Measurements from ENCODE around the gene FILIP1L. TPM values are rescaled to one million over a fixed set of nuclear protein-coding genes. Genes with fewer than 3 reads are reported as not detected.
A peak's percentile ranks its signal among the peaks of the same experiment; 100 is the strongest.

Gene FILIP1L
- total RNA-seq, 3 donors from 2014 or later, result 8.9 to 37.0 (median 17.1) TPM

DNA sequence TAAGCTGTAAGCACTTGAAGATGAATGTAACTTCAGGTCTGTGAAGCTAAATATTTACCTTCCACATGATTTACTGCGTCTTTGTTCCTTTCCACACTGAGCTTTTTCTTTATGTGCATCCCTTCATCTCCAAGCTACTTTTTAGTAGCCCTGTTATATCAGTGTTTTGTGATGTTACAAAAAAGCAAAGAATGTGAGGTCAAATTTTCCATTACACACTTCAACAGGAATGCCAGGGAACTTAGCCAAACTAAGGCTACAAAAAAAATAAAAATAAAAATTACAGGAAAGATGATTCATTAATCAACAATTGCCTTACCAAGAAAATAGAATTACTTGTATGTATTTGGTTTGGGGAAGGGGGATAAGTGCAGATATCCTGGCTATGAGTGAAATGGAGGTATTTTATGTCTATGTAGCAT, 73.0 kb downstream of the FILIP1L start:
- ATAC-seq (peak; percentile 2), DNase-seq (no peak)
- peaks cover 27% of the 10 kb centered on the region for H3K4me1 ChIP-seq (ENCODE audit: low read depth)

DNA sequence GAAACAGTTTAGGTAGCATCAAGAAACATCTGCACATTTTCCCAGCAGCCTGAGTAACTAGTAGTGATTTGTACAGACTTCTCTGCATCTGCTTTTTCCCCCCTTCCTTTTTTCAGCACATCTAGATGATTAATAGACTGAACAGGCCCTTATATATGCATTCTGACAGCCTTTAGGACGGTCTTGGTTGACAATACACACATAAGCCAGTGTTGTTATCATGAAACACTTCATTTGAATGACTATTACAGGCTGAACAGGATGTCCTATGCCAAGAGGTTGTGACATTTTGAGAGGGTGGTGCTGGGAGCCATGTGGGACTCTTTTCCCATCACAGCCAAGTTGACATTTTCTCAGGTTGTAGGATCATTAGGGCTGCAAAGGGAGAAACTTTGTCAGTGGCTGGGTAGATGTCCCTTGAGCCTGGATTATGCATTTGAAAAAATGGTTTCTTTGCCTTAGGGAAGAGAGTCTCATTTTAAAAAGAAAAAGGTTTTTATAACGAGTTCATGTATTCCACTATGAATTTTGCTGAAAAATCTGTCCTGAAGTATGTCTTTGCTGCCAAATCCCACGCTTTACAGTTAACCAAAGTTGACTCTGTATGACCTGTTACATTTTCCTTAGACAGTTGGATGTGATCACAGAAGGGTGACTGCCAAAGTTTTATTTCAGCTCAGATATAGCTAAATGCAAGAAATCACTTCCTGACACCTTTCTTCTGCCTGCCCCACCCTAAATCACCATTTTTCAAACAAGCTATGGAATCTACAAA, 73.7 kb downstream of the FILIP1L start:
- H3K4me1 ChIP-seq (ENCODE audit: low read depth), result peaks cover 27% of the 10 kb centered on the region
- TF ChIP-seq, protein P1, sequence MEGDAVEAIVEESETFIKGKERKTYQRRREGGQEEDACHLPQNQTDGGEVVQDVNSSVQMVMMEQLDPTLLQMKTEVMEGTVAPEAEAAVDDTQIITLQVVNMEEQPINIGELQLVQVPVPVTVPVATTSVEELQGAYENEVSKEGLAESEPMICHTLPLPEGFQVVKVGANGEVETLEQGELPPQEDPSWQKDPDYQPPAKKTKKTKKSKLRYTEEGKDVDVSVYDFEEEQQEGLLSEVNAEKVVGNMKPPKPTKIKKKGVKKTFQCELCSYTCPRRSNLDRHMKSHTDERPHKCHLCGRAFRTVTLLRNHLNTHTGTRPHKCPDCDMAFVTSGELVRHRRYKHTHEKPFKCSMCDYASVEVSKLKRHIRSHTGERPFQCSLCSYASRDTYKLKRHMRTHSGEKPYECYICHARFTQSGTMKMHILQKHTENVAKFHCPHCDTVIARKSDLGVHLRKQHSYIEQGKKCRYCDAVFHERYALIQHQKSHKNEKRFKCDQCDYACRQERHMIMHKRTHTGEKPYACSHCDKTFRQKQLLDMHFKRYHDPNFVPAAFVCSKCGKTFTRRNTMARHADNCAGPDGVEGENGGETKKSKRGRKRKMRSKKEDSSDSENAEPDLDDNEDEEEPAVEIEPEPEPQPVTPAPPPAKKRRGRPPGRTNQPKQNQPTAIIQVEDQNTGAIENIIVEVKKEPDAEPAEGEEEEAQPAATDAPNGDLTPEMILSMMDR (IDR thresholded peaks at IDR 0.05), result no peak
- no peak for DNase-seq
- intact Hi-C loops (cut with DNase I, micrococcal nuclease), result no loop called here
- no peak overlapping the region for H3K4me3 ChIP-seq
- peak; percentile 29 for ATAC-seq
- no peaks in the 10 kb centered on the region for H3K36me3 ChIP-seq (ENCODE audit: low read depth)
- H3K9me3 ChIP-seq, result no peaks in the 10 kb centered on the region

More for the DNA sequence above, 73.0 kb downstream of the FILIP1L start:
- Histone ChIP-seq H3K36me3 (ENCODE audit: low read depth) (no peaks in the 10 kb centered on the region), H3K4me3 (no peak overlapping the region), H3K9me3 (no peaks in the 10 kb centered on the region)
- intact Hi-C loops (cut with DNase I, micrococcal nuclease), result no loop called here
- TF ChIP-seq, protein P1 (IDR thresholded peaks at IDR 0.05), result no peak

DNA sequence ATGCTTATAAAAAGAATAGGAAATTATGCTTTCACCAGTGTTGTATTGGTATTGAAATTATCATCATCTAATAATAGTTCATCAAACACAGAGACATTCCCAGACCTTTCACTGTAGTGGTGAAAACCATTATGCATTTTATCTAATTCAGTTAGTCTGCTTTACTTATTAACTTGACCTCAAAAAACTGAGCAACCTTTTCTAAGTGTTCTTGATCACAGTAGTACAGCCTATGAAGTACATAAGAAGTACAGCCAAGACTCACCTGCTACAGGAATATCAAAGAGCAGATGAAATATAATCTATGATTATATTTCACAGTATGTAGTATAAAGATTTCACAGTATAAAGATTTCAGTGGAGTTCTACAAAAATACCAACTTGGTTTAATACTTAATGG, 75.2 kb downstream of the FILIP1L start:
- H3K36me3 ChIP-seq (ENCODE audit: low read depth), result no peaks in the 10 kb centered on the region
- no peak for ATAC-seq
- TF ChIP-seq, protein P1 (IDR thresholded peaks at IDR 0.05), result no peak
- peaks cover 27% of the 10 kb centered on the region for H3K4me1 ChIP-seq (ENCODE audit: low read depth)
- intact Hi-C loops (cut with DNase I, micrococcal nuclease), result no loop called here
- no peaks in the 10 kb centered on the region for H3K9me3 ChIP-seq
- DNase-seq, result no peak
- H3K4me3 ChIP-seq, result no peak overlapping the region

DNA sequence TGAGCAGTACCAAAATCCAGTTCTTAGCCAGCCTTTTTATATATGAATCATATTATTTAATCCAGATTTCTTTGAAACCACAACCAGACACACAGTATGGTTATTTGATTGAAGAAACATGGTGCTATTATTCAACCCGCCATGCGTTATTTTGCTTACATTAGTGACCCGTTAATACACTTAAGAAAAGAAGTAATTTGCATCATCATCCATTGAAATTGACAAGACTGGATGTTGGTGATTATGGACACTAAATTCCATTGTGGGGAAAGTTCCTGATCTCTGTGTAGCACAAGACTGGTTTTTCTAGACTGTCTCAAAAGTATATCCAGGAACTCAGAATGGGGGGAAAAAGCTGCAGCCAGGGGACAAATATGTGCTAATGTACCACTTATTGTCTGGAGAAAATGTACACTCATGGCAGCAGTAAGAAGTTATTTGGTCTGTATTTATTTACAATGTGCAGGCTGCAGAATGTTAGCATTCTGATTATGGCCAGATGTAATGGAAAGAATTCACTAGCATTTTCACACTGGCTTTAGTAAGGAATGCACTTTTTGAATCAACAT, 80.3 kb downstream of the FILIP1L start:
- TF ChIP-seq, protein P1 (IDR thresholded peaks at IDR 0.05), result no peak
- intact Hi-C loops (cut with DNase I, micrococcal nuclease), result no loop called here
- no peak overlapping the region for H3K4me3 ChIP-seq
- ATAC-seq (no peak), DNase-seq (no peak)
- H3K9me3 ChIP-seq, result no peaks in the 10 kb centered on the region
- no peaks in the 10 kb centered on the region for H3K36me3 ChIP-seq (ENCODE audit: low read depth)
- no peaks in the 10 kb centered on the region for H3K4me1 ChIP-seq (ENCODE audit: low read depth)

DNA sequence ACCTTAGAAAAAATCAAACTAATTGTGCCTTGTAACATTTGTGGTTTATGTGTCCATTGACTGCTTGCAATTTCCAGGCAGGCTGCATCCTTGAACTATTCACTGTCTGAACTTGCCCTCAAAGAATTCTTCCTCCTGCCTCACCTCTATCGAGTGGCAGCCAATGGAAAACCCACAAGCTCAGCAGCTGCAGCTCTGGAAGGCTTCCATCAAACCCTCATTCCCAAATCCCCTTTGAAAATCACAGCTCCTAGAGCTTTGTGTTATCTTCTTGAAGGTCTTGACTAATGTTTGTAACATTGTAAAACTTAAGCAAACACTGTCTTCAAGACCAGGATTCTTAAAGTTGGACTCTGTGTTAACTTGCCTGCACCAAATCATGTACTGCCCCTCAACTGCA, 81.1 kb downstream of the FILIP1L start:
- Histone ChIP-seq H3K36me3 (ENCODE audit: low read depth) (no peaks in the 10 kb centered on the region), H3K4me3 (no peak overlapping the region), H3K9me3 (no peaks in the 10 kb centered on the region), H3K4me1 (ENCODE audit: low read depth) (no peaks in the 10 kb centered on the region)
- TF ChIP-seq, protein P1 (IDR thresholded peaks at IDR 0.05), result no peak
- ATAC-seq (peak; percentile 16), DNase-seq (no peak)
- intact Hi-C loops (cut with DNase I, micrococcal nuclease), result no loop called here
